ENCODE measurements around the gene SMAP1.

- TF ChIP-seq, protein P1, sequence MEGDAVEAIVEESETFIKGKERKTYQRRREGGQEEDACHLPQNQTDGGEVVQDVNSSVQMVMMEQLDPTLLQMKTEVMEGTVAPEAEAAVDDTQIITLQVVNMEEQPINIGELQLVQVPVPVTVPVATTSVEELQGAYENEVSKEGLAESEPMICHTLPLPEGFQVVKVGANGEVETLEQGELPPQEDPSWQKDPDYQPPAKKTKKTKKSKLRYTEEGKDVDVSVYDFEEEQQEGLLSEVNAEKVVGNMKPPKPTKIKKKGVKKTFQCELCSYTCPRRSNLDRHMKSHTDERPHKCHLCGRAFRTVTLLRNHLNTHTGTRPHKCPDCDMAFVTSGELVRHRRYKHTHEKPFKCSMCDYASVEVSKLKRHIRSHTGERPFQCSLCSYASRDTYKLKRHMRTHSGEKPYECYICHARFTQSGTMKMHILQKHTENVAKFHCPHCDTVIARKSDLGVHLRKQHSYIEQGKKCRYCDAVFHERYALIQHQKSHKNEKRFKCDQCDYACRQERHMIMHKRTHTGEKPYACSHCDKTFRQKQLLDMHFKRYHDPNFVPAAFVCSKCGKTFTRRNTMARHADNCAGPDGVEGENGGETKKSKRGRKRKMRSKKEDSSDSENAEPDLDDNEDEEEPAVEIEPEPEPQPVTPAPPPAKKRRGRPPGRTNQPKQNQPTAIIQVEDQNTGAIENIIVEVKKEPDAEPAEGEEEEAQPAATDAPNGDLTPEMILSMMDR (conservative IDR thresholded peaks at IDR 0.05; ENCODE audit: low read depth, low read length), result no peak
- TF ChIP-seq EZH2 (IDR thresholded peaks at IDR 0.05; ENCODE audit: borderline replicate concordance, low read depth, low read length, poor library complexity, severe bottlenecking), result no peak
Measured at GRCh38 chr6:70790483-70791224, 123.0 kb downstream of the SMAP1 start.

Data from A673 (cell line).